Mammary epithelial cell (primary cell): Measurements from ENCODE around the gene SLC22A31.

Experiments
- EZH2 ChIP-seq: IDR thresholded peaks from 2 replicates; pipeline ENCODE4 v1.6.1; 2012; ENCODE audit warnings: low read length, inconsistent platforms, borderline replicate concordance
- TF ChIP-seq, protein P1 (sequence below), 2 donors: IDR thresholded peaks in 1 of 2; conservative IDR thresholded peaks in 1 of 2; 2 replicates each; pipeline ENCODE4 v1.5.1; 2011 to 2012; ENCODE audit warnings: inconsistent platforms in 2 of 2, low read length in 2 of 2, mild to moderate bottlenecking in 2 of 2, control low read depth in 1 of 2, low read depth in 1 of 2; ENCODE audit not compliant: insufficient read depth in 1 of 2; ENCODE audit errors: extremely low read depth in 1 of 2

DNA sequence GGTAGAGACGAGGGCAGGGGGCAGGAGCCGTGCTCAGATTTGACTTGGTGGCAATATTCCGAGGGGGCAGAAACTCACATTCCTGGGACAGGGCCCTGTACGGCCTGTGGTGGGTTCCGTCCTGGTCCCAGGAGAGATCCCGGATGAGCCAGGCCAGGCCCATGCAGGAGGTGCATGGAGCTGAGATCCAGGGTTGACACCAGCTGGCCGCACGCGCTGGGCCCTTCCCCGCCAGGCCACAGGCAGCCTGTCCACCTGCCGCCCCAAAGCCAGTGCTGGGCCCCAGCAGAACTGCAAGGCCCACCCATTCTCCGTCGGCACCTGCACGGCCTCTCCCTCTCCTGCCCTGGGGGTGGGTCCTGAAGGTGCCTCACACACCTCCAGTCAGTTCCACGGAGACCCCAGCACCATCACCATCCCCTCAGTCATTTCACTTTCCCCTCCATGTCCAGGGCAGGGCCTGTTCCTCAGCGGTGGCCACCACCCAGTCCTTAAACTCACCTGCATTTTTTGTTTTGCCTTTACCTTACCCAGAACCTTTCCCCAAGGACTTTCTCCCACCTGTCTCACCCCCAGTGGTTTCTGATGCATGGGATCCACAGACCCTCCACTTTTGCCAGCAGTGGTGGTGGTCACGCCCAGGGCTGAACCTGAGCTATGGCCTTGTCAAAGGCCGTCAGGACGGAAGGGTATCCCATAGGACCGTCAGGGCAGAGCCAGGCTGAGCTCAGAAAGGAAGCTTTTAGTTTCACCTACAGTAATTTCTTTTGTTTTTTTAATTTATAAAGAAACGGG, 53.9 kb downstream of the SLC22A31 start:
- TF ChIP-seq, protein P1, sequence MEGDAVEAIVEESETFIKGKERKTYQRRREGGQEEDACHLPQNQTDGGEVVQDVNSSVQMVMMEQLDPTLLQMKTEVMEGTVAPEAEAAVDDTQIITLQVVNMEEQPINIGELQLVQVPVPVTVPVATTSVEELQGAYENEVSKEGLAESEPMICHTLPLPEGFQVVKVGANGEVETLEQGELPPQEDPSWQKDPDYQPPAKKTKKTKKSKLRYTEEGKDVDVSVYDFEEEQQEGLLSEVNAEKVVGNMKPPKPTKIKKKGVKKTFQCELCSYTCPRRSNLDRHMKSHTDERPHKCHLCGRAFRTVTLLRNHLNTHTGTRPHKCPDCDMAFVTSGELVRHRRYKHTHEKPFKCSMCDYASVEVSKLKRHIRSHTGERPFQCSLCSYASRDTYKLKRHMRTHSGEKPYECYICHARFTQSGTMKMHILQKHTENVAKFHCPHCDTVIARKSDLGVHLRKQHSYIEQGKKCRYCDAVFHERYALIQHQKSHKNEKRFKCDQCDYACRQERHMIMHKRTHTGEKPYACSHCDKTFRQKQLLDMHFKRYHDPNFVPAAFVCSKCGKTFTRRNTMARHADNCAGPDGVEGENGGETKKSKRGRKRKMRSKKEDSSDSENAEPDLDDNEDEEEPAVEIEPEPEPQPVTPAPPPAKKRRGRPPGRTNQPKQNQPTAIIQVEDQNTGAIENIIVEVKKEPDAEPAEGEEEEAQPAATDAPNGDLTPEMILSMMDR (conservative IDR thresholded peaks at IDR 0.05 in 1 of 2, IDR thresholded peaks at IDR 0.05 in 1 of 2; ENCODE audit: extremely low read depth in 1 of 2, insufficient read depth in 1 of 2, low read depth in 1 of 2, low read length in 2 of 2): no peak
- TF ChIP-seq EZH2: no peak
